ENCODE measurements around the gene DHX16. TPM values are rescaled to one million over a fixed set of nuclear protein-coding genes. Genes with fewer than 3 reads are reported as not detected.
A peak's percentile ranks its signal among the peaks of the same experiment; 100 is the strongest.
"Not testable (repeated sequence)": the region's sequence is repeated elsewhere in the genome, so short reads cannot be mapped to it uniquely, and the experiment has no call there.

The DHX16 gene
- total RNA-seq (2014; rRNA removed; shearing (Covaris generic)): 59.9 and 87.0 TPM in 2 replicates

GRCh38 chr6:30672445-30673253 lies at the start of gene DHX16:
Gene DHX16 (minus strand): TSS chr6:30673006. CDS start chr6:30672841, 165 bp downstream.
- peak; percentile 98 for DNase-seq (ENCODE audit: low read depth)

GRCh38 chr6:30722025-30722279 lies 49.1 kb upstream of the DHX16 start:
- DNase-seq (ENCODE audit: low read depth): not testable (repeated sequence)

- peak; percentile 95 for DNase-seq (ENCODE audit: low read depth)
Observed at GRCh38 chr6:30721198-30722024, 48.6 kb upstream of the DHX16 start.

GRCh38 chr6:30720738-30721197 lies 48.0 kb upstream of the DHX16 start:
- DNase-seq (ENCODE audit: low read depth): peak; percentile 69

GRCh38 chr6:30719791-30720737 lies 47.3 kb upstream of the DHX16 start, which contains the start of gene TUBB:
Gene TUBB (plus strand): TSS chr6:30720352. CDS start chr6:30720507, 155 bp downstream.
- DNase-seq (ENCODE audit: low read depth): peak; percentile 100

GRCh38 chr6:30719356-30719755 lies 46.5 kb upstream of the DHX16 start:
- DNase-seq (ENCODE audit: low read depth): no peak

- not testable (repeated sequence) for DNase-seq (ENCODE audit: low read depth)
Observed at GRCh38 chr6:30717845-30718720, 45.3 kb upstream of the DHX16 start.

- DNase-seq (ENCODE audit: low read depth): peak; percentile 100
Observed at GRCh38 chr6:30717129-30717844, 44.5 kb upstream of the DHX16 start, which contains the start of gene MDC1. Gene MDC1 (minus strand): TSS chr6:30717281. CDS start chr6:30715175, 2,106 bp downstream.

- no peak for DNase-seq (ENCODE audit: low read depth)
Observed at GRCh38 chr6:30716879-30717128, 44.0 kb upstream of the DHX16 start.

GRCh38 chr6:30714263-30714662 lies 41.5 kb upstream of the DHX16 start:
- DNase-seq (ENCODE audit: low read depth): no peak

GRCh38 chr6:30712441-30712945 lies 39.7 kb upstream of the DHX16 start:
- DNase-seq (ENCODE audit: low read depth): no peak

- no peak for DNase-seq (ENCODE audit: low read depth)
Observed at GRCh38 chr6:30711758-30712380, 39.1 kb upstream of the DHX16 start.

- DNase-seq (ENCODE audit: low read depth): no peak
Observed at GRCh38 chr6:30709101-30709868, 36.5 kb upstream of the DHX16 start.

GRCh38 chr6:30707281-30707850 lies 34.6 kb upstream of the DHX16 start:
- DNase-seq (ENCODE audit: low read depth): no peak

- no peak for DNase-seq (ENCODE audit: low read depth)
Observed at GRCh38 chr6:30705620-30706019, 32.8 kb upstream of the DHX16 start.

GRCh38 chr6:30703821-30704220 lies 31.0 kb upstream of the DHX16 start:
- no peak for DNase-seq (ENCODE audit: low read depth)

- DNase-seq (ENCODE audit: low read depth): no peak
Observed at GRCh38 chr6:30703011-30703410, 30.2 kb upstream of the DHX16 start.

- DNase-seq (ENCODE audit: low read depth): no peak
Observed at GRCh38 chr6:30700340-30700739, 27.5 kb upstream of the DHX16 start.
